Measurements from ENCODE around the gene FAM3A. TPM values are rescaled to one million over a fixed set of nuclear protein-coding genes. Genes with fewer than 3 reads are reported as not detected.
A peak's percentile ranks its signal among the peaks of the same experiment; 100 is the strongest.

Gene FAM3A
- total and polyA plus RNA-seq, 8 donors: 26.4 to 78.5 (median 36.7) TPM

DNA sequence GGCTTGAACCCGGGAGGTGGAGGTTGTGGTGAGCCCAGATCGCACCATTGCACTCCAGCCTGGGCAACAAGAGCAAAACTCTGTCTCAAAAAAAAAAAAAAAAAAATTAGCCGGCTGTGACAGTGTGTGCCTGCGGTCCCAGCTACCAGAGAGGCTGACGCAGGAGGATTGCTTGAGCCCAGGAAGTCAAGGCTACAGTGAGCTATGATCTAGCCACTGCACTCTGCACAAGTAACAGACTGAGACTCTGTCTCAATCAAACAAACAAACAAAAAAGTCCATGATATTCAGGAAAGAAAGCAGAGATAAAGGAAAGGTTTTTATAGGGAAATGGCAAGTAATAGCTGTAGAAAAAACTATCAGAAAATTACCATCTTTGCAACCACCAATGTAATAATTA lies 34.8 kb downstream of the FAM3A start:
- DNase-seq (no peak), FAIRE-seq (no peak), ATAC-seq (no peak)
- no peaks in the 10 kb centered on the region for H3K27me3 ChIP-seq
- H3K27ac ChIP-seq: no peak overlapping the region
- no peaks in the 10 kb centered on the region for H3K4me1 ChIP-seq
- WGBS, 2 donors: 75 to 88% methylated on average over 5 of the region's 5 CpGs
- TF ChIP-seq, protein P1, sequence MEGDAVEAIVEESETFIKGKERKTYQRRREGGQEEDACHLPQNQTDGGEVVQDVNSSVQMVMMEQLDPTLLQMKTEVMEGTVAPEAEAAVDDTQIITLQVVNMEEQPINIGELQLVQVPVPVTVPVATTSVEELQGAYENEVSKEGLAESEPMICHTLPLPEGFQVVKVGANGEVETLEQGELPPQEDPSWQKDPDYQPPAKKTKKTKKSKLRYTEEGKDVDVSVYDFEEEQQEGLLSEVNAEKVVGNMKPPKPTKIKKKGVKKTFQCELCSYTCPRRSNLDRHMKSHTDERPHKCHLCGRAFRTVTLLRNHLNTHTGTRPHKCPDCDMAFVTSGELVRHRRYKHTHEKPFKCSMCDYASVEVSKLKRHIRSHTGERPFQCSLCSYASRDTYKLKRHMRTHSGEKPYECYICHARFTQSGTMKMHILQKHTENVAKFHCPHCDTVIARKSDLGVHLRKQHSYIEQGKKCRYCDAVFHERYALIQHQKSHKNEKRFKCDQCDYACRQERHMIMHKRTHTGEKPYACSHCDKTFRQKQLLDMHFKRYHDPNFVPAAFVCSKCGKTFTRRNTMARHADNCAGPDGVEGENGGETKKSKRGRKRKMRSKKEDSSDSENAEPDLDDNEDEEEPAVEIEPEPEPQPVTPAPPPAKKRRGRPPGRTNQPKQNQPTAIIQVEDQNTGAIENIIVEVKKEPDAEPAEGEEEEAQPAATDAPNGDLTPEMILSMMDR (IDR thresholded peaks at IDR 0.05): no peak
- no peaks in the 10 kb centered on the region for H3K9me3 ChIP-seq
- intact Hi-C loops (cut with DNase I): no loop called here
- no peaks in the 10 kb centered on the region for H3K36me3 ChIP-seq
- H3K4me3 ChIP-seq: no peak overlapping the region

DNA sequence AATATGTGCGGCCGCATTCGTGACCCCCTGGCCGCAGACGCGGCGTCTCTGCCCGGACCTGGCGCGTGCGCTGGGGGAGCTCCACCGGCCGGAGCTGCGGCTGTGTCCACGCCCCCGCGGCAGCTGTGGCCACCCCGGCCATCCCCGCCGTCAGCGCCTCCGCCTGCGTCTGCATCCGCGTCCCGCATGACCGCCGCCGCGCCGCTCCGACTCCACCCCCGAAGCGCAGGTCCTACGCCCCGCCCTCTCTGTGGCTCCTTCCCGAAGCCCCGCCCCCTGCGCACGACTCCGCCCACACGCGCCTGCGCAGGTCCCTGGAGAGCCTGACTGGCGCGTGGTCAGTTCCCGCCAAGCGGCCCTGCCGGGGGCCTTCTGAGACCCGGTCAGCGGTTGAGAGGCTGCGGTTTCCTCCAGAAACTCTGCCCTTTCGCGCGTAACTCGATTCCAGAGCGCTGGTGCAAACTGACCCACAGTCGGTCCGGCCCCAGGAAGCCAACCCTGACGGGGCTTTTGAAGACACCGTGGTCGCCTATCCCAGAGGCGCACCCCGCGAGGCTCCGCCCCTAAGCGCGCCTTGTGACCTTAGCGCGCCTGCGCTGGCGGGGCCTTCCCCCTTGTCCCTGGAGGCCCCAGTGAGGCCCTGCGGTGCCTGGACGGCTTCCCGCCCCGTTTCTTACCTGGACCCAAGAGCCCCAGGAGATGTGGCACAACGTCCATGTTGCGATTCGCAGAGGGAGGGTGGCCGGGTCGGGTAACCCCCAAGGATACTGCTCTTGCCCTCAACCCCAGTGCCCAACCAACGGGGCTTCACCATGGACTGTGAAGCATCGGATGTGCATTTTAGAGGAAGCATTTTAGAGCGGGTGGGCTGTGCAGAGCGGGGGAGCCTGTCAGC lies 37.1 kb downstream of the FAM3A start, which contains the start of gene LAGE3:
Gene LAGE3 (minus strand): TSS at position 554 of the 895 bp plus-strand sequence. CDS start 366 bp downstream, at position 188.
- FAIRE-seq: no peak
- Histone ChIP-seq H3K27me3 (peaks cover 0 to 8% (median 0%) of the 10 kb centered on the region in 4 donors), H3K27ac (peak within 1 kb of the TSS; percentile 42 to 71 (median 62)), H3K9me3 (no peaks in the 10 kb centered on the region), H3K36me3 (no peaks in the 10 kb centered on the region), H3K4me3 (peak within 1 kb of the TSS in 3 of 4 donors; percentile 15 to 41 (median 38)), H3K4me1 (no peaks in the 10 kb centered on the region)
- ATAC-seq: peak; percentile 93 to 98 (median 95)
- DNase-seq: peak; percentile 89 to 98 (median 96)
- 4 to 32% methylated on average over 76 to 85 of the region's 85 CpGs for WGBS, 2 donors
- TF ChIP-seq, protein P1 (IDR thresholded peaks at IDR 0.05): no peak
- intact Hi-C loops (cut with DNase I): no loop called here

DNA sequence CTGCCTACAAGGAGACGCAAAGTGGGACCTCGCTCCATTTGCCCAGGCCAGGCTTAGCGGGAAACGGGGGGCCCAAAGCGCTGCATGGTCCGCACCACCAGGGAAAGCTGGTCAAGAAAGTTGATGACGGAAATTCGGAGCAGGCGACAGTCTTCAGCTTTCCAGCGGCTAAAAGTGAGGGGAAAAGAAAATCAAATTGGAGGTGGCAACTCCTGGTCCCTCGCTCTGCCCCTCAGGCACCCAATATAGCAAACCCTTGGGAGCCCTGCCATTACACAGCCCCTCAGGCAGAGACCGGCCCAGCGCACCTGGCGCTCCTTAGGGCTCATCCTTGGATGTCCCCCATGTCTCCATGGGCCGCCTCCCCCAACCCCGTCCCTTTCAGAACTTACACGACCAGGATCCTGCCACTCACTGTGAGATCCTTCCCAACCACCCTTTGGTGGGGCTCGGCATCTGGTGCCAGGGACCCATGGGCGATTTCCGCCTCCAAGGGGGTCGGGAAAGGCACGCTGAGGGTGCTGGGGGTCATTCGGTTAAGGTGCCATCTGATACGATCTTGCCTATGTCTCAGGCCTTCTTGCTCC lies 38.0 kb downstream of the FAM3A start:
- Histone ChIP-seq H3K4me3 (peak overlapping the region in 3 of 4 donors; percentile 15 to 41 (median 38)), H3K36me3 (no peaks in the 10 kb centered on the region), H3K27ac (peak overlapping the region in 1 of 4 donors; percentile 58), H3K9me3 (no peaks in the 10 kb centered on the region), H3K27me3 (peaks cover 0 to 8% (median 0%) of the 10 kb centered on the region in 4 donors), H3K4me1 (no peaks in the 10 kb centered on the region)
- 57 to 72% methylated on average over 19 to 24 of the region's 24 CpGs for WGBS, 2 donors
- TF ChIP-seq, protein P1 (IDR thresholded peaks at IDR 0.05): no peak
- intact Hi-C loops (cut with DNase I): no loop called here
- DNase-seq (peak in 1 of 6 donors; percentile 67), ATAC-seq (no peak), FAIRE-seq (no peak)

- Histone ChIP-seq H3K4me1 (no peaks in the 10 kb centered on the region), H3K9me3 (no peaks in the 10 kb centered on the region), H3K27me3 (peaks cover 0 to 8% (median 0%) of the 10 kb centered on the region in 4 donors), H3K36me3 (no peaks in the 10 kb centered on the region), H3K27ac (no peak overlapping the region), H3K4me3 (no peak overlapping the region)
- ATAC-seq: no peak
- intact Hi-C loops (cut with DNase I): no loop called here
- no peak for FAIRE-seq
- TF ChIP-seq, protein P1 (IDR thresholded peaks at IDR 0.05): no peak
- DNase-seq: peak in 1 of 6 donors; percentile 37
- 86 to 89% methylated on average over 8 of the region's 8 CpGs for WGBS, 2 donors
Observed at GRCh38 chrX:154476821-154477220, 39.2 kb downstream of the FAM3A start.
